Lower lobe of right lung (tissue), 2 donors: Measurements from ENCODE around the gene EEF1A2. TPM values are rescaled to one million over a fixed set of nuclear protein-coding genes. Genes with fewer than 3 reads are reported as not detected.

ENCODE experiments used
- ATAC-seq, 2 donors: fragments of 200-7000 bp; cut with Tn5 transposase; one replicate each; pipeline ENCODE4 v1.9.1; 2020 to 2022; ENCODE audit warnings: mild to moderate bottlenecking in 2 of 2, moderate library complexity in 2 of 2
- DNase-seq: peaks from one replicate; pipeline ENCODE4 v3.0.0-alpha.2; 2020
- H3K27ac ChIP-seq: fragments of 200-600 bp; one replicate; pipeline ENCODE4 v1.8.0; 2022
- H3K27me3 ChIP-seq: fragments of 200-600 bp; one replicate; pipeline ENCODE4 v1.8.0; 2022; ENCODE audit warnings: low read depth
- H3K36me3 ChIP-seq: fragments of 200-600 bp; one replicate; pipeline ENCODE4 v1.8.0; 2022; ENCODE audit warnings: mild to moderate bottlenecking
- H3K4me1 ChIP-seq: fragments of 200-600 bp; one replicate; pipeline ENCODE4 v1.8.0; 2022
- H3K4me3 ChIP-seq: fragments of 200-600 bp; one replicate; pipeline ENCODE4 v1.8.0; 2022; ENCODE audit warnings: mild to moderate bottlenecking
- H3K9me3 ChIP-seq: fragments of 200-600 bp; one replicate; pipeline ENCODE4 v1.8.0; 2022
- CTCF ChIP-seq: fragments of 200-600 bp; IDR thresholded peaks from one replicate; pipeline ENCODE4 v1.8.0; 2022; ENCODE audit warnings: antibody characterized with exemption, mild to moderate bottlenecking
- intact Hi-C: fragments of 100-400 bp; cut with DNase I; formaldehyde crosslinking; loops from one replicate; pipeline ENCODE4 v1.11.0; 2022
- total RNA-seq: library from RNA; stranded (reverse); fragmentation: NEBNext Ultra II Directional; extraction: Animal tissue kit (Norgen Biotek cat#: 25700); gene quantifications from one replicate; pipeline ENCODE4 v1.2.1, GENCODE V29; 2021
- donor health status: DM: no; HTN: yes; CAD: no; lungs with severe emphysema.

EEF1A2 gene
- total RNA-seq, 1 donor from 2014 or later = 0.77 TPM

- intact Hi-C loops = no loop called here
- H3K9me3 ChIP-seq = no peaks in the 10 kb centered on the region
- no peaks in the 10 kb centered on the region for H3K27me3 ChIP-seq
- no peak overlapping the region for H3K27ac ChIP-seq
- peaks cover 21% of the 10 kb centered on the region for H3K4me1 ChIP-seq
- H3K4me3 ChIP-seq = no peak overlapping the region
- H3K36me3 ChIP-seq = peaks cover 19% of the 10 kb centered on the region
- TF ChIP-seq CTCF = no peak
- ATAC-seq (no peak), DNase-seq (no peak)
Observed at GRCh38 chr20:63525971-63526370, 27.1 kb upstream of the EEF1A2 start.

- peaks cover 21% of the 10 kb centered on the region for H3K4me1 ChIP-seq
- H3K4me3 ChIP-seq = no peak overlapping the region
- ATAC-seq (no peak), DNase-seq (no peak)
- no peaks in the 10 kb centered on the region for H3K27me3 ChIP-seq
- H3K9me3 ChIP-seq = no peaks in the 10 kb centered on the region
- no peak overlapping the region for H3K27ac ChIP-seq
- intact Hi-C loops = no loop called here
- peaks cover 19% of the 10 kb centered on the region for H3K36me3 ChIP-seq
- TF ChIP-seq CTCF = no peak
Observed at GRCh38 chr20:63525185-63525584, 26.3 kb upstream of the EEF1A2 start.

- peak; percentile 44 for DNase-seq
- H3K27me3 ChIP-seq = no peaks in the 10 kb centered on the region
- no peak for ATAC-seq
- TF ChIP-seq CTCF = no peak
- no peak overlapping the region for H3K27ac ChIP-seq
- H3K36me3 ChIP-seq = peaks cover 19% of the 10 kb centered on the region
- no peak overlapping the region for H3K4me3 ChIP-seq
- H3K9me3 ChIP-seq = no peaks in the 10 kb centered on the region
- peaks cover 30% of the 10 kb centered on the region for H3K4me1 ChIP-seq
- intact Hi-C loops = no loop called here
Observed at GRCh38 chr20:63522981-63523611, 24.2 kb upstream of the EEF1A2 start.

GRCh38 chr20:63522091-63522868 is 23.4 kb upstream of the EEF1A2 start:
- Histone ChIP-seq H3K27me3 (no peaks in the 10 kb centered on the region), H3K4me3 (peak overlapping the region; percentile 93), H3K27ac (no peak overlapping the region), H3K36me3 (peaks cover 19% of the 10 kb centered on the region), H3K4me1 (peaks cover 30% of the 10 kb centered on the region), H3K9me3 (no peaks in the 10 kb centered on the region)
- no peak for ATAC-seq
- intact Hi-C loops = no loop called here
- no peak for DNase-seq
- TF ChIP-seq CTCF = no peak

- no peaks in the 10 kb centered on the region for H3K27me3 ChIP-seq
- intact Hi-C loops = no loop called here
- H3K4me1 ChIP-seq = peaks cover 30% of the 10 kb centered on the region
- H3K36me3 ChIP-seq = peaks cover 19% of the 10 kb centered on the region
- H3K4me3 ChIP-seq = peak overlapping the region; percentile 93
- H3K27ac ChIP-seq = peak overlapping the region; percentile 96
- DNase-seq (peak; percentile 53), ATAC-seq (no peak)
- no peaks in the 10 kb centered on the region for H3K9me3 ChIP-seq
- no peak for TF ChIP-seq CTCF
Observed at GRCh38 chr20:63521602-63522001, 22.7 kb upstream of the EEF1A2 start.
